Daoy (cell line): ENCODE measurements around the gene TBC1D5. TPM values are rescaled to one million over a fixed set of nuclear protein-coding genes. Genes with fewer than 3 reads are reported as not detected.
"Not testable (repeated sequence)": the region's sequence is repeated elsewhere in the genome, so short reads cannot be mapped to it uniquely, and the experiment has no call there.

Experiments
- DNase-seq: peaks from one replicate; pipeline ENCODE4 v3.0.0-alpha.2; 2015; ENCODE audit warnings: low read depth
- total RNA-seq: library from RNA; depleted of rRNA; stranded (reverse); fragments of >200 nt; shearing (Covaris generic); gene quantifications from 2 replicates; pipeline ENCODE4 v1.2.3, GENCODE V29; 2014

TBC1D5 gene
- total RNA-seq, 1 experiment from 2014 or later = 26.8 TPM

- no peak for DNase-seq
These were observed 6.8 kb upstream of the TBC1D5 start for GRCh38 chr3:17749281-17749680.

GRCh38 chr3:17747890-17748247 lies 5.4 kb upstream of the TBC1D5 start:
- no peak for DNase-seq

- no peak for DNase-seq
These were observed 4.9 kb upstream of the TBC1D5 start for GRCh38 chr3:17747174-17747889.

GRCh38 chr3:17745894-17746293 lies 3.5 kb upstream of the TBC1D5 start:
- no peak for DNase-seq

- DNase-seq = no peak
These were observed 2.9 kb upstream of the TBC1D5 start for GRCh38 chr3:17745301-17745700.

GRCh38 chr3:17744693-17745092 lies 2.3 kb upstream of the TBC1D5 start:
- DNase-seq = no peak

- DNase-seq = no peak
These were observed 1.2 kb upstream of the TBC1D5 start for GRCh38 chr3:17743658-17743995.

- no peak for DNase-seq
These were observed 638 bp upstream of the TBC1D5 start for GRCh38 chr3:17742880-17743657.

GRCh38 chr3:17741621-17742101 lies 770 bp downstream of the TBC1D5 start:
- no peak for DNase-seq

- DNase-seq = peak; percentile 58
These were observed 1.7 kb downstream of the TBC1D5 start for GRCh38 chr3:17740721-17741141.

GRCh38 chr3:17738921-17739320 lies 3.5 kb downstream of the TBC1D5 start:
- DNase-seq = no peak

- no peak for DNase-seq
These were observed 4.2 kb downstream of the TBC1D5 start for GRCh38 chr3:17738219-17738618.

GRCh38 chr3:17737591-17737990 lies 4.8 kb downstream of the TBC1D5 start:
- DNase-seq = no peak

- DNase-seq = not testable (repeated sequence)
These were observed 7.1 kb downstream of the TBC1D5 start for GRCh38 chr3:17735362-17735761.

GRCh38 chr3:17733768-17734167 lies 8.7 kb downstream of the TBC1D5 start:
- no peak for DNase-seq

- no peak for DNase-seq
These were observed 9.2 kb downstream of the TBC1D5 start for GRCh38 chr3:17733215-17733614.

- peak; percentile 90 for DNase-seq
These were observed 12.0 kb downstream of the TBC1D5 start for GRCh38 chr3:17730318-17730967.

- DNase-seq = no peak
These were observed 16.1 kb downstream of the TBC1D5 start for GRCh38 chr3:17726313-17726712.

- not testable (repeated sequence) for DNase-seq
These were observed 16.6 kb downstream of the TBC1D5 start for GRCh38 chr3:17725844-17726243.

- no peak for DNase-seq
These were observed 17.5 kb downstream of the TBC1D5 start for GRCh38 chr3:17724948-17725347.

GRCh38 chr3:17724122-17724521 lies 18.3 kb downstream of the TBC1D5 start:
- DNase-seq = no peak

- DNase-seq = no peak
These were observed 25.0 kb downstream of the TBC1D5 start for GRCh38 chr3:17717411-17717810.

GRCh38 chr3:17714473-17714872 lies 28.0 kb downstream of the TBC1D5 start:
- DNase-seq = no peak
